Endothelial cell of umbilical vein (primary cell): ENCODE results near the gene C9. TPM values are rescaled to one million over a fixed set of nuclear protein-coding genes. Genes with fewer than 3 reads are reported as not detected.

Source experiments
- BruUV-seq: library from RNA; stranded (reverse); fragments of 400-500 nt; replicated peaks from 2 replicates; lab custom pipeline; 2021; lab: Mats Ljungman, UMichigan
- CTCF ChIA-PET: fragments of 300-600, 350-600 bp; sonication (Branson Sonifier 250); formaldehyde crosslinking; loops from one replicate; lab custom pipeline; 2021; ENCODE audit warnings: antibody characterized with exemption, inconsistent platforms; lab: Charles Lee
- POLR2A ChIA-PET: fragments of 300-600, 350-600 bp; sonication (Branson Sonifier 250); formaldehyde crosslinking; loops from one replicate; lab custom pipeline; 2021; ENCODE audit warnings: antibody characterized with exemption, inconsistent platforms; lab: Charles Lee
- DNase-seq: peaks from one replicate; pipeline ENCODE4 v3.0.0-alpha.2; 2011; ENCODE audit warnings: low read depth, low spot score
- FAIRE-seq: peaks from 2 replicates; lab custom pipeline; 2011; peaks lifted over from hg19 to GRCh38; lab: Jason Lieb, UNC
- H2AFZ ChIP-seq: 2 replicates; pipeline ENCODE4 v1.6.0; 2012; ENCODE audit warnings: low read depth, low read length, control low read depth, inconsistent platforms
- H3K27ac ChIP-seq: 2 replicates; pipeline ENCODE4 v1.5.1; 2011; ENCODE audit warnings: low read depth, mild to moderate bottlenecking, control low read depth, low read length, moderate library complexity; ENCODE audit not compliant: insufficient read depth
- H3K27me3 ChIP-seq, 2 experiments: 2 replicates each; pipeline versions ENCODE4 v1.6.0 to v1.6.1; 2011; ENCODE audit warnings: low read length in 2 of 2, mixed read lengths in 1 of 2; ENCODE audit not compliant: control insufficient read depth in 2 of 2, insufficient read depth in 2 of 2
- H3K36me3 ChIP-seq, 2 experiments: 2 replicates in 1 of 2; 3 replicates in 1 of 2; pipeline ENCODE4 v1.5.1; 2011; ENCODE audit warnings: low read length in 2 of 2, mild to moderate bottlenecking in 1 of 2, moderate library complexity in 1 of 2; ENCODE audit not compliant: control insufficient read depth in 2 of 2, insufficient read depth in 2 of 2; ENCODE audit errors: extremely low read depth in 1 of 2
- H3K4me1 ChIP-seq: 3 replicates; pipeline ENCODE4 v1.5.1; 2011; ENCODE audit warnings: mild to moderate bottlenecking, low read length; ENCODE audit not compliant: control insufficient read depth, insufficient read depth; ENCODE audit errors: extremely low read depth
- H3K4me2 ChIP-seq: 2 replicates; pipeline ENCODE4 v1.6.1; 2011; ENCODE audit warnings: low read length, control low read depth, mixed read lengths; ENCODE audit not compliant: insufficient read depth
- H3K4me3 ChIP-seq, 3 experiments: fragments of 200-600 bp in 1 of 3; sonication (generic), shearing (Covaris generic) in 1 of 3; replicated peaks in 1 of 3; 2 replicates each; pipeline ENCODE4 v1.5.1; 2011 to 2016; ENCODE audit warnings: control low read depth in 3 of 3, low read length in 3 of 3, mild to moderate bottlenecking in 2 of 3, inconsistent platforms in 1 of 3, low read depth in 1 of 3, moderate library complexity in 1 of 3; ENCODE audit not compliant: insufficient read depth in 1 of 3
- H3K79me2 ChIP-seq: 2 replicates; pipeline ENCODE4 v1.6.0; 2012; ENCODE audit warnings: low read length, inconsistent platforms; ENCODE audit not compliant: control insufficient read depth, insufficient read depth
- H3K9ac ChIP-seq: replicated peaks from 2 replicates; pipeline ENCODE3; 2011; ENCODE audit warnings: low read length, control low read depth; ENCODE audit not compliant: insufficient read depth; ENCODE audit errors: extremely low read depth
- H3K9me1 ChIP-seq: replicated peaks from 3 replicates; pipeline ENCODE4 v1.6.0; 2011; ENCODE audit warnings: mild to moderate bottlenecking, low read length; ENCODE audit not compliant: control insufficient read depth, insufficient read depth; ENCODE audit errors: extremely low read depth
- H3K9me3 ChIP-seq: replicated peaks from 2 replicates; pipeline ENCODE4 v1.5.1; 2012; ENCODE audit warnings: low read length, inconsistent platforms; ENCODE audit not compliant: control insufficient read depth, insufficient read depth
- H4K20me1 ChIP-seq: replicated peaks from 2 replicates; pipeline ENCODE3; 2011; ENCODE audit warnings: mild to moderate bottlenecking, low read length; ENCODE audit not compliant: control insufficient read depth, insufficient read depth; ENCODE audit errors: extremely low read depth
- CTCF ChIP-seq, 2 donors: IDR thresholded peaks; 1 replicate in 1 of 2; 2 replicates in 1 of 2; pipeline ENCODE4 v1.5.1; 2011; ENCODE audit warnings: low read length in 2 of 2, mild to moderate bottlenecking in 2 of 2, moderate library complexity in 2 of 2, control low read depth in 1 of 2, inconsistent platforms in 1 of 2, low read depth in 1 of 2; ENCODE audit not compliant: insufficient read depth in 1 of 2; ENCODE audit errors: extremely low read depth in 1 of 2
- EZH2 ChIP-seq: IDR thresholded peaks from 2 replicates; pipeline ENCODE4 v1.6.1; 2012; ENCODE audit warnings: borderline replicate concordance, low read depth, mild to moderate bottlenecking, moderate library complexity, low read length, inconsistent platforms; ENCODE audit not compliant: severe bottlenecking
- FOS ChIP-seq: IDR thresholded peaks from 2 replicates; pipeline ENCODE4 v1.6.1; 2011; ENCODE audit warnings: mild to moderate bottlenecking, low read length, moderate library complexity, borderline replicate concordance; ENCODE audit not compliant: insufficient read depth
- GATA2 ChIP-seq: IDR thresholded peaks from 2 replicates; pipeline ENCODE4 v1.7.0; 2011; ENCODE audit warnings: low read depth, mild to moderate bottlenecking, moderate library complexity, mixed read lengths, low read length; ENCODE audit not compliant: insufficient read length, insufficient read depth
- JUN ChIP-seq: IDR thresholded peaks from 2 replicates; pipeline ENCODE4 v1.6.1; 2011; ENCODE audit warnings: borderline replicate concordance, low read depth; ENCODE audit not compliant: insufficient read length, insufficient read depth
- MYC ChIP-seq: IDR thresholded peaks from one replicate; pipeline ENCODE4 v1.6.1; 2011; ENCODE audit warnings: mild to moderate bottlenecking, low read depth, low read length
- POLR2A ChIP-seq: IDR thresholded peaks from 2 replicates; pipeline ENCODE4 v1.6.1; 2012; ENCODE audit warnings: low read depth, mild to moderate bottlenecking, control low read depth, low read length
- POLR2AphosphoS5 ChIP-seq: IDR thresholded peaks from 2 replicates; pipeline ENCODE4 v1.6.1; 2012; ENCODE audit warnings: low read depth, mild to moderate bottlenecking, control low read depth, low read length, moderate library complexity; ENCODE audit not compliant: insufficient read depth
- dilution Hi-C: fragments of 300-500 bp; cut with MboI; formaldehyde crosslinking; loops from one replicate; pipeline ENCODE4 v1.15.0; 2019; ENCODE audit warnings: low sequenced_read_pairs; ENCODE audit not compliant: extremely low pct_ligation_motif_present
- intact Hi-C: fragments of 100-400 bp; cut with micrococcal nuclease; formaldehyde crosslinking; loops from one replicate; pipeline ENCODE4 v1.10.0; 2022
- polyA plus RNA-seq, 4 experiments: library from polyadenylated mRNA; depleted of rRNA in 3 of 4; stranded (reverse) in 3 of 4; unstranded in 1 of 4; fragments of >200 nt; gene quantifications; 2 replicates each; pipeline versions ENCODE4 v1.2.1 to v1.2.3, GENCODE V29; 2011 to 2012; ENCODE audit warnings: missing spikeins in 1 of 4
- total RNA-seq: library from RNA; stranded (reverse); gene quantifications from 2 replicates; pipeline ENCODE4 v1.2.3, GENCODE V29; 2021
- TF ChIP-seq, protein P1 (sequence below): IDR thresholded peaks from 2 replicates; pipeline ENCODE4 v1.6.1; 2011; ENCODE audit not compliant: insufficient read depth, insufficient read length

The C9 gene
- total and polyA plus RNA-seq, 2 donors (not counting 3 experiments of a cell fraction or from before 2014, with no cell fraction given) = 0.33 TPM; not detected in 1

- peak; percentile 81 for FAIRE-seq
- ChIA-PET CTCF (interaction anchor here (1.0 to 1.2 kb wide), 3 partner anchors 15 to 25 kb away, joined by 3 read pairs; no protein-coding TSS in a partner anchor), POLR2A (no interaction called here)
- dilution Hi-C loops = no loop called here
- peak; percentile 42 for DNase-seq
- intact Hi-C loops = no loop called here
- TF ChIP-seq FOS = no peak
- TF ChIP-seq MYC = no peak
- no peak for TF ChIP-seq EZH2
- no peak for TF ChIP-seq POLR2A
- TF ChIP-seq JUN = no peak
- TF ChIP-seq, protein P1, sequence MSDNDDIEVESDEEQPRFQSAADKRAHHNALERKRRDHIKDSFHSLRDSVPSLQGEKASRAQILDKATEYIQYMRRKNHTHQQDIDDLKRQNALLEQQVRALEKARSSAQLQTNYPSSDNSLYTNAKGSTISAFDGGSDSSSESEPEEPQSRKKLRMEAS = no peak
- TF ChIP-seq CTCF (IDR thresholded peaks at IDR 0.05; ENCODE audit: extremely low read depth in 1 of 2, insufficient read depth in 1 of 2, low read depth in 1 of 2, low read length in 2 of 2) = no peak
- TF ChIP-seq POLR2AphosphoS5 = no peak
- no peak for TF ChIP-seq GATA2
- no peak overlapping the region for H3K4me3 ChIP-seq
- H3K79me2 ChIP-seq = no peaks in the 10 kb centered on the region
- H3K9ac ChIP-seq = no peak overlapping the region
- H3K9me1 ChIP-seq = no peaks in the 10 kb centered on the region
- H3K36me3 ChIP-seq = no peaks in the 10 kb centered on the region
- H3K4me1 ChIP-seq = no peaks in the 10 kb centered on the region
- no peaks in the 10 kb centered on the region for H4K20me1 ChIP-seq
- no peak overlapping the region for H3K4me2 ChIP-seq
- H2AFZ ChIP-seq = no peak overlapping the region
- peaks cover 0 to 2% of the 10 kb centered on the region in 2 experiments for H3K27me3 ChIP-seq
- no peaks in the 10 kb centered on the region for H3K9me3 ChIP-seq
- no TSS peak for BruUV-seq
- no peak overlapping the region for H3K27ac ChIP-seq
Measured at GRCh38 chr5:39256477-39257235, 107.6 kb downstream of the C9 start.
